DOHH2 (cell line): ENCODE data around the gene ABAT.

Source experiments
- EZH2phosphoT487 ChIP-seq: fragments of 200-600 bp; sonication (generic); IDR thresholded peaks from 2 replicates; pipeline ENCODE4 v1.6.1; 2017; ENCODE audit warnings: borderline replicate concordance, mild to moderate bottlenecking, antibody characterized with exemption, low read length, moderate library complexity, mixed read lengths
- TF ChIP-seq, protein P1 (sequence below): fragments of 200-600 bp; sonication (generic); IDR thresholded peaks from one replicate; pipeline ENCODE4 v1.5.1; 2014; ENCODE audit warnings: antibody characterized with exemption, mild to moderate bottlenecking, low read depth, low read length; ENCODE audit not compliant: poor library complexity, severe bottlenecking

DNA sequence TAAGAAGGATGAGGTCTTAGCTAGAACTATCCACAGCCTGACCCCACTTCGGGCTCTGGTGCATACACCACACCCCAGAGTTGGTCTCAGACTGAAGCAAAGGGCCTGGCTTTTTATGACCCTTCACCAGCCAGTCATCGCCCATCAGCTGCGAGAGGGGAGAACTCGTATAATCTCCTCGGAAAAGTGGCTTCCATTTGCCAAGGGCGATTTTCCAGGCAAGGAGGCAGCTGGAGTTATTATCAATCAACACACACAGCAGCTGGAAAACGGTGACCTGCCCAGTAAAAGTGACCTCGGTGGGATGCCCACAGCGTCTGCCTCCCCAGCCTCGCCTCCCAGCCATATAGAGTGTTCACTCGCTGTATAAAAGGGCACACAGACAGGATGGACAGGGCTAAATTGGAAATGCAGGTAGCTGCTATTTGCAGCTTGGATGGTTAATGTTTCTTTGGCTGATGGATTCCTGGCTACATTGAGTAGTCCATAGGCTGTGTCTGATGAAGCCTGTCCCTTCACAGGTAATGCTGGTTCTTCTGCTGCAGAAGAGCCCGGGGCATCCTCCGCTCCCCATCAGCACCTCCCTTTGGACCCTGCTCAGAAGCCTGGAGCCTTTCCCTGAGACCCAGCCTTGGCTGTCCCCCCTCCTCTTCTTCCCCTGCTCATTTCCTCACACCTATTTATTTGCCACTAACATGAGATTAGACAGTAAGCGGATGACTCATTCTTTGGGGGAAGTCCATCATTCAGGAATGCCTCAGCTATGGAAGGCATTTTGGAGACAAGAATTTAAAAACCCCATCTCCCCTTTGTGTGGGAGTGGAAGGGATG lies 77.3 kb downstream of the ABAT start:
- TF ChIP-seq, protein P1, sequence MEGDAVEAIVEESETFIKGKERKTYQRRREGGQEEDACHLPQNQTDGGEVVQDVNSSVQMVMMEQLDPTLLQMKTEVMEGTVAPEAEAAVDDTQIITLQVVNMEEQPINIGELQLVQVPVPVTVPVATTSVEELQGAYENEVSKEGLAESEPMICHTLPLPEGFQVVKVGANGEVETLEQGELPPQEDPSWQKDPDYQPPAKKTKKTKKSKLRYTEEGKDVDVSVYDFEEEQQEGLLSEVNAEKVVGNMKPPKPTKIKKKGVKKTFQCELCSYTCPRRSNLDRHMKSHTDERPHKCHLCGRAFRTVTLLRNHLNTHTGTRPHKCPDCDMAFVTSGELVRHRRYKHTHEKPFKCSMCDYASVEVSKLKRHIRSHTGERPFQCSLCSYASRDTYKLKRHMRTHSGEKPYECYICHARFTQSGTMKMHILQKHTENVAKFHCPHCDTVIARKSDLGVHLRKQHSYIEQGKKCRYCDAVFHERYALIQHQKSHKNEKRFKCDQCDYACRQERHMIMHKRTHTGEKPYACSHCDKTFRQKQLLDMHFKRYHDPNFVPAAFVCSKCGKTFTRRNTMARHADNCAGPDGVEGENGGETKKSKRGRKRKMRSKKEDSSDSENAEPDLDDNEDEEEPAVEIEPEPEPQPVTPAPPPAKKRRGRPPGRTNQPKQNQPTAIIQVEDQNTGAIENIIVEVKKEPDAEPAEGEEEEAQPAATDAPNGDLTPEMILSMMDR, result no peak
- TF ChIP-seq EZH2phosphoT487, result no peak
